ENCODE results near the gene NELL1.

NELL1 gene

GRCh38 chr11:21622995-21623394 is 953.6 kb downstream of the NELL1 start:
- no peak for ATAC-seq (ENCODE audit: low read depth)
- Histone ChIP-seq H3K27me3 (ENCODE audit: insufficient read depth, poor library complexity, severe bottlenecking) (no peaks in the 10 kb centered on the region), H3K4me1 (ENCODE audit: insufficient read depth, poor library complexity, severe bottlenecking) (no peaks in the 10 kb centered on the region), H3K9me3 (ENCODE audit: severe bottlenecking) (no peaks in the 10 kb centered on the region), H3K36me3 (ENCODE audit: low read depth) (no peaks in the 10 kb centered on the region), H3K4me3 (ENCODE audit: severe bottlenecking) (no peak overlapping the region), H3K27ac (ENCODE audit: poor library complexity, severe bottlenecking) (no peak overlapping the region)
- no peak for DNase-seq (ENCODE audit: low spot score)
- TF ChIP-seq CTCF (IDR thresholded peaks at IDR 0.05; ENCODE audit: poor library complexity, severe bottlenecking): no peak

Data from RWPE2 (cell line).